ENCODE measurements around the gene ARHGAP18.
A peak's percentile ranks its signal among the peaks of the same experiment; 100 is the strongest.
"Not testable (repeated sequence)": the region's sequence is repeated elsewhere in the genome, so short reads cannot be mapped to it uniquely, and the experiment has no call there.

The ARHGAP18 gene

GRCh38 chr6:129570929-129571328 is 139.0 kb downstream of the ARHGAP18 start:
- H3K9ac ChIP-seq (ENCODE audit: low read length); H3K36me3 ChIP-seq (ENCODE audit: control insufficient read depth, insufficient read depth, low read length, severe bottlenecking); H3K27me3 ChIP-seq (replicated peaks; ENCODE audit: control insufficient read depth, insufficient read depth, low read length); H3K4me1 ChIP-seq (ENCODE audit: control insufficient read depth, insufficient read depth, low read length); H3K4me3 ChIP-seq (ENCODE audit: low read length); DNase-seq (ENCODE audit: low read depth); H3K9me3 ChIP-seq (ENCODE audit: control insufficient read depth, low read length): not testable (repeated sequence)

DNA sequence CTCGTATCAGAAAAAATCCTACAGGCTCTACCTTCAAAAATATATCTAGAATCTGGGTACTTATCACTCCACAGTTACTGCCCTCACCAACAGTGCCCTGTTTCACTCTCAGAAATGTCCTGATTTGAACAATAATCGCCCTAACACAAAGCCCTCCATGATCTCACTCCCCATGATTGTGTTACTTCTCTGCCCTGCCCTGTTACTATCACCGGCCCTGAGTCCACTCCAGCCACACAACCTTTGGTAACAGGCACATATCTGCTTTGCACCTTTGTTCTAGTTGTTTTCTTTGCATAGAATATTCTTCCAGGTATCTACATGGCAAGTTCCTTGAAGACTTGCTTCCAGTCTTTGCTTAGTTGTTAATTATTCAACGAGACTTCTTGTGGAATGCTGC is 142.0 kb downstream of the ARHGAP18 start:
- Histone ChIP-seq H3K4me1 (ENCODE audit: control insufficient read depth, insufficient read depth, low read length) (no peaks in the 10 kb centered on the region), H3K27me3 (replicated peaks; ENCODE audit: control insufficient read depth, insufficient read depth, low read length) (no peaks in the 10 kb centered on the region), H3K4me3 (ENCODE audit: low read length) (no peak overlapping the region), H3K9ac (ENCODE audit: low read length) (no peak overlapping the region), H3K36me3 (ENCODE audit: control insufficient read depth, insufficient read depth, low read length, severe bottlenecking) (no peaks in the 10 kb centered on the region), H3K9me3 (ENCODE audit: control insufficient read depth, low read length) (peaks cover 9% of the 10 kb centered on the region)
- no peak for DNase-seq (ENCODE audit: low read depth)

DNA sequence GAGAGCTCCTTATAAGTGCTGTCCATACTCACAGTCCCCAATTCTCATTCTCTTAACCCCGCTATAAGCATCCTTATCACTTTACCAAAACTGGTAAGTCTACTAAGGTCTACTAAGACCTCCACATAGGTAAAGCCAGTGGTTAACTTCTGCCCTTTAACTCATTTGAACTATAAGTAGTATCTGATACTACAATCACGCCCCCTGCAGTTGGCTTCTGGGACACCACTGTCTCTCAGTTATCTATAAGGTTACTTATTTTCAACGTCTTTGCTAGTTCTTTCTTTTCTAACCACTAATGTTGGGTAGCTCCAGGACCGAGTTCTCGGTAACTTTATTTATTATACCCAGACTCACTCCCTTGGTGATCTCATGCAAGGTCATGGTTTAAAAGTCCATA is 142.6 kb downstream of the ARHGAP18 start:
- Histone ChIP-seq H3K4me1 (ENCODE audit: control insufficient read depth, insufficient read depth, low read length) (peaks cover 3% of the 10 kb centered on the region), H3K27me3 (replicated peaks; ENCODE audit: control insufficient read depth, insufficient read depth, low read length) (no peaks in the 10 kb centered on the region)
- no peak for DNase-seq (ENCODE audit: low read depth)

DNA sequence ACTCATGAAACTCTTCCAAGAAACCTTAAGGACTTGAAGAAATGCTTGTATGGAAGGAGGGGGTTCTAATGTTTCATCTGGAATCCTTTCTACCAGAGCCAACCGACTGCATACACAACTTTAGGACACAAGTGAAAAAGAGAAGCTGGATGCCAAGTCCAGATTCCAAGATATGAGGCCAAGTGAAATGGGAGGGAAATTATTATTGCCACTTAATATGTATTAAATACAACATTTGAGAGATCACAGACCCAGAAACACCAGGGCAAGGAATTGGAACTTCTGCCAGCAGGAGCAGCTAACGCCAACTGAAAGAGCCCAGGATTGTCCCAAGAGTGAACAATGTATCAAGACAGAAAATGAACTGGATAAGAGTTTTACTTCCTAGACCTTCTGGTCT is 144.2 kb downstream of the ARHGAP18 start:
- Histone ChIP-seq H3K9ac (ENCODE audit: low read length) (no peak overlapping the region), H3K4me1 (ENCODE audit: control insufficient read depth, insufficient read depth, low read length) (peaks cover 3% of the 10 kb centered on the region), H3K36me3 (ENCODE audit: control insufficient read depth, insufficient read depth, low read length, severe bottlenecking) (no peaks in the 10 kb centered on the region), H3K4me3 (ENCODE audit: low read length) (no peak overlapping the region), H3K9me3 (ENCODE audit: control insufficient read depth, low read length) (peaks cover 5% of the 10 kb centered on the region), H3K27me3 (replicated peaks; ENCODE audit: control insufficient read depth, insufficient read depth, low read length) (no peaks in the 10 kb centered on the region)
- DNase-seq (ENCODE audit: low read depth): no peak

More for the DNA sequence above, 142.6 kb downstream of the ARHGAP18 start:
- H3K4me3 ChIP-seq (ENCODE audit: low read length): no peak overlapping the region
- H3K36me3 ChIP-seq (ENCODE audit: control insufficient read depth, insufficient read depth, low read length, severe bottlenecking): no peaks in the 10 kb centered on the region
- H3K9ac ChIP-seq (ENCODE audit: low read length): no peak overlapping the region
- peaks cover 9% of the 10 kb centered on the region for H3K9me3 ChIP-seq (ENCODE audit: control insufficient read depth, low read length)

DNA sequence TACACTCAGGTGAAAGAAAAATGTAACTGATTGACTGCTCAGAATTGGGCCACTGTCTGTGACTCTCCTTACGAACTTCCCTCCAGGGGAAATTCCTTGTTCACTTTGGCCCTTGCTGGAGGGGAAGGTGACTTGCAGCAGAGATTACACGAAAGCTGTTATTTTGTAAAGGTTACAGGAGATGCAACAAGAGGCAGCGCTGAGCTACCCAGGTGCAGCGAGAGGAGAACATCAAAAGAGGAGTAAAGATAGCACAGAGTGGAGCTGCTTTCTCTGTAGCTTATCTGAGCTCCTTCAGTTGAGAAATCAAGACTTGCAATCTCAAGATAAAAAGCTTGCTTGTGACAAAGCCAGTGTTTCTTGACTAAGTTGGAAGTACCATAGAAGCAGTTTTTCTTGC is 144.6 kb downstream of the ARHGAP18 start:
- no peak overlapping the region for H3K9ac ChIP-seq (ENCODE audit: low read length)
- no peak for DNase-seq (ENCODE audit: low read depth)
- no peaks in the 10 kb centered on the region for H3K27me3 ChIP-seq (replicated peaks; ENCODE audit: control insufficient read depth, insufficient read depth, low read length)
- H3K4me3 ChIP-seq (ENCODE audit: low read length): no peak overlapping the region
- peaks cover 3% of the 10 kb centered on the region for H3K4me1 ChIP-seq (ENCODE audit: control insufficient read depth, insufficient read depth, low read length)
- H3K9me3 ChIP-seq (ENCODE audit: control insufficient read depth, low read length): peaks cover under 1% of the 10 kb centered on the region
- no peaks in the 10 kb centered on the region for H3K36me3 ChIP-seq (ENCODE audit: control insufficient read depth, insufficient read depth, low read length, severe bottlenecking)

DNA sequence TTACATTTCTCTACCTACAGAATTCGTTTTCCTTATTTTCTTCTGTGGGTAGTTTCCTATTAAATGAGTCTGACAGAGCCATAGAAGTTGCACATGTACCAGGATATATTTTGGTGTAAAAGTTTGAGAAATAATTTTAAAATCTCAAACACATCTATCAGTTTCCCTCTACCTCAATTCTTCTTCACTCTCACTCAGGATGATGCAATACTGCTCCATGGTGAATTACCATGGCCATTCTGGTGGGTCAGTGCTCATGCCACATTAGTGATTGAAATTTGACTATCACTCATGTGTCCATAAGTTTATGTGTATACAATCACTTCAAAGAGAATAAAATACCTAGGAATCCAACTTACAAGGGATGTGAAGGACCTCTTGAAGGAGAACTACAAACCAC is 151.7 kb downstream of the ARHGAP18 start:
- Histone ChIP-seq H3K27me3 (replicated peaks; ENCODE audit: control insufficient read depth, insufficient read depth, low read length) (no peaks in the 10 kb centered on the region), H3K4me3 (ENCODE audit: low read length) (no peak overlapping the region), H3K4me1 (ENCODE audit: control insufficient read depth, insufficient read depth, low read length) (peaks cover 3% of the 10 kb centered on the region), H3K9ac (ENCODE audit: low read length) (no peak overlapping the region), H3K9me3 (ENCODE audit: control insufficient read depth, low read length) (no peaks in the 10 kb centered on the region), H3K36me3 (ENCODE audit: control insufficient read depth, insufficient read depth, low read length, severe bottlenecking) (peaks cover 4% of the 10 kb centered on the region)
- DNase-seq (ENCODE audit: low read depth): no peak

DNA sequence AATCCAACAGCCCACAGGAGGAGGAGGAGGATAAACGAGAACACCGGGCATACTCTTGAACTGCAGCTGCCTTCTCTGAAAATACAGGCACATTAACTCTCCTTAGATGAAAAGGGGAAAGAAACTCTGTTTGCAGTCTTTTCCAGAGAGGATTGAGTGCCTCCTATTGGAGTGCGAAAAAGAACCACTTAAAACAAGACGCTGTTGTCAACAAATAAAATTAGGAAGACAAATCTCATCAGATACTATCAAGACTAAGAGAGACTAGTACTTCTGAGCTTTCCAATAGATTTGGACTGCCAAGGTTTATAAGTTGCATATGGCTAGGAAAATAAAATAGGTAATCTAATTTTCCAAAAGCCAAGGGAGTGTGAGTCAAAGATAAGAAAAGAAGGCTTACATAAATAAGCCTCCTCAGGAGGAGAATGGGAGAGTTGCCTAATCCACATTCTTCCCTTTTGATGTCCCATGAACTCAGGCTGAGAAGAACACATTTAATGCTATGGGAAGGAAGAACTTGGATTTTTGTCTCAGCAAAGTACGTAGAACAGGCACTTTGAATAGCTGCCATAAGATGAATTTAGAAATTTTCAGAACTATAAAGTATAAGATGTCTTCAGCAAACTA is 154.7 kb downstream of the ARHGAP18 start:
- Histone ChIP-seq H3K4me3 (ENCODE audit: low read length) (no peak overlapping the region), H3K4me1 (ENCODE audit: control insufficient read depth, insufficient read depth, low read length) (no peaks in the 10 kb centered on the region), H3K9ac (ENCODE audit: low read length) (no peak overlapping the region), H3K9me3 (ENCODE audit: control insufficient read depth, low read length) (no peaks in the 10 kb centered on the region), H3K27me3 (replicated peaks; ENCODE audit: control insufficient read depth, insufficient read depth, low read length) (no peaks in the 10 kb centered on the region), H3K36me3 (ENCODE audit: control insufficient read depth, insufficient read depth, low read length, severe bottlenecking) (peaks cover 11% of the 10 kb centered on the region)
- DNase-seq (ENCODE audit: low read depth): peak; percentile 66

GRCh38 chr6:129552413-129552812 is 157.6 kb downstream of the ARHGAP18 start:
- Histone ChIP-seq H3K9ac (ENCODE audit: low read length) (no peak overlapping the region), H3K36me3 (ENCODE audit: control insufficient read depth, insufficient read depth, low read length, severe bottlenecking) (peaks cover 17% of the 10 kb centered on the region), H3K4me3 (ENCODE audit: low read length) (no peak overlapping the region), H3K9me3 (ENCODE audit: control insufficient read depth, low read length) (no peaks in the 10 kb centered on the region), H3K4me1 (ENCODE audit: control insufficient read depth, insufficient read depth, low read length) (no peaks in the 10 kb centered on the region), H3K27me3 (replicated peaks; ENCODE audit: control insufficient read depth, insufficient read depth, low read length) (no peaks in the 10 kb centered on the region)
- DNase-seq (ENCODE audit: low read depth): no peak

DNA sequence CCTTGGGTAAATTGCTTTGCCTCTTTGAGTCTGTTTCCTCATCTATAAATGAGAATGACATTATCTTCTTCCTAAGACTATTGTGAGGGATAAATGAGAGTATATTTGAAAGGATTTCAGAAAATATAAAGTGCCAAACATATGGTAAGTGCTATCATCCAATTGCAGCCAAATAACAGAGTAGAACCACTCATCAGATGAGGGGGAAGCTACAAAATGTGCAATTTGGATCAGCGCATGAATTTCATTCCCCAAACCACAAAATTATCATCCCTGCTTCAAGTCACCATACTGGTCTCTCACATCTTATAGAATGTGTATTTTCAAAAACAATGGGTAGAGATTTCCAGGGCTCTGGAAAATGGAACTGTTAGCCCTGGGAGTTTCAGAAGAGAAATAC is 158.5 kb downstream of the ARHGAP18 start:
- no peaks in the 10 kb centered on the region for H3K9me3 ChIP-seq (ENCODE audit: control insufficient read depth, low read length)
- no peaks in the 10 kb centered on the region for H3K4me1 ChIP-seq (ENCODE audit: control insufficient read depth, insufficient read depth, low read length)
- no peak for DNase-seq (ENCODE audit: low read depth)
- no peaks in the 10 kb centered on the region for H3K27me3 ChIP-seq (replicated peaks; ENCODE audit: control insufficient read depth, insufficient read depth, low read length)
- H3K4me3 ChIP-seq (ENCODE audit: low read length): no peak overlapping the region
- no peak overlapping the region for H3K9ac ChIP-seq (ENCODE audit: low read length)
- peaks cover 20% of the 10 kb centered on the region for H3K36me3 ChIP-seq (ENCODE audit: control insufficient read depth, insufficient read depth, low read length, severe bottlenecking)

DNA sequence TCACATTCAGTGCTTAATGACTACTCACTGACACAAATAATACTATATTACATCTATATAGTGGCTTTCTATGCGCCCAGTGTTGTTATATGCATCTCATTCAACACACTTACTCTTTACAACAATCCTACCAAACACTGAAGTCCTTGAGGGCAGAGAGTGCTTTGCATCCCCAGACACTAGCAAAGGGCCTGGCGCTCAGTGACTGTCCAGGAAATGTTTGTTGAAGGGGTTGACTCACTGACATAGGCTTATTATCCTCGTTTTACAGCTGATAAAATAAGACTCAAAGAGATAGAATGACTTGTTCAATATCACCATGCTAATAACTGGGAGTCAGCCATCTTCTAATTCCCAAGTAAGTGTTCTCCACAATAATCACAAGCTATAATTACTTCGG is 163.3 kb downstream of the ARHGAP18 start:
- H3K4me1 ChIP-seq (ENCODE audit: control insufficient read depth, insufficient read depth, low read length): no peaks in the 10 kb centered on the region
- peaks cover 21% of the 10 kb centered on the region for H3K36me3 ChIP-seq (ENCODE audit: control insufficient read depth, insufficient read depth, low read length, severe bottlenecking)
- H3K9me3 ChIP-seq (ENCODE audit: control insufficient read depth, low read length): no peaks in the 10 kb centered on the region
- no peaks in the 10 kb centered on the region for H3K27me3 ChIP-seq (replicated peaks; ENCODE audit: control insufficient read depth, insufficient read depth, low read length)
- no peak overlapping the region for H3K9ac ChIP-seq (ENCODE audit: low read length)
- DNase-seq (ENCODE audit: low read depth): no peak
- H3K4me3 ChIP-seq (ENCODE audit: low read length): no peak overlapping the region

DNA sequence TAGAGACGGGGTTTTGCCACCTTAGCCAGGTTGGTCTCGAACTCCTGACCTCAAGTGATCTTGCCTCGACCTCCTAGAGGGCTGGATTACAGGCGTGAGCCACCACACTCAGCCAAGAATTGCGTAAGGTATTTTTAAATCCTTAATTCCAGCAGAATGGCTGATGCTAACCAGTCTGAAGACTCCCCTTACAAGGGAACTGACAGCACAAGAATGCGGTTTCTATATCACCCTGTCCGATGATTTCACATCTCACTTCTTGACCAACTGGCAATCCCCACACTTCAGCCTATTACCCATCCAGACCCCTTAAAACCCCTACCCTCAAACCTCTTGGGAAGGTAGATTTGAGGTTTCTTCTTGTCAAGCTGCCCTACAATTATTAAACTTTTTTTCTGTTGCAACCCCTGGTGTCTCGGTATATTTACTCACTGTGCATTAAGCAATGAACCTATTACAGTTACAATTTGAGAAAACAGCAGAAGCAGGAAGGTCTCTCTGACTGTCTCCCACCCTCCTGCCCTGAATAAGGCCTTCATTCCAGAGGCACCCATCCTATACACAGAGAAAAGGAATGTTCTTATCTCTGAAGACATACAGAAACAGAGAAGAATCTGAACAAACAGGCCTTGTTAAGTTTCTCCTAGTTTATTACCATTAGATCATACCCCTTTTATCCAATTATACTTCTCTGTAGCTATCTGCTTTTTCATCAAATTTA is 164.9 kb downstream of the ARHGAP18 start:
- H3K9ac ChIP-seq (ENCODE audit: low read length): no peak overlapping the region
- no peaks in the 10 kb centered on the region for H3K9me3 ChIP-seq (ENCODE audit: control insufficient read depth, low read length)
- H3K4me3 ChIP-seq (ENCODE audit: low read length): no peak overlapping the region
- H3K4me1 ChIP-seq (ENCODE audit: control insufficient read depth, insufficient read depth, low read length): no peaks in the 10 kb centered on the region
- peaks cover 14% of the 10 kb centered on the region for H3K36me3 ChIP-seq (ENCODE audit: control insufficient read depth, insufficient read depth, low read length, severe bottlenecking)
- no peaks in the 10 kb centered on the region for H3K27me3 ChIP-seq (replicated peaks; ENCODE audit: control insufficient read depth, insufficient read depth, low read length)
- DNase-seq (ENCODE audit: low read depth): no peak

DNA sequence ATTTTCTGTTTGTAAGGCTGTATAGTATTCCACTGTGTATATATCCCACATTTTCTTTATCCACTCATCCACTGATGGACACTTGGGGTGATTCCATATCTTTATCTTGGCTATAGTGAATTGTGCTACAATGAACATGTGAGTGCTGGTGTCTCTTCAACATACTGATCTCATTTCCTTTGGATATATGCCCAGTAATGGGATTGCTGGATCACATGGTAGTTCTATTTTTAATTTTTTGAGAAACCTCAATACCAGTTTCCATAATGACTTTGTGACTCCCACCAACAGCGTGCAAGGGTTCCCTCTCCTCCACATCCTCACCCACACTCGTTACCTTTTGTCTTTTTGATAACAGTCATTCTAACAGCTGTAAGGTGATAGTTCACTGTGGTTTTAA is 166.0 kb downstream of the ARHGAP18 start:
- no peaks in the 10 kb centered on the region for H3K4me1 ChIP-seq (ENCODE audit: control insufficient read depth, insufficient read depth, low read length)
- H3K9ac ChIP-seq (ENCODE audit: low read length): no peak overlapping the region
- no peaks in the 10 kb centered on the region for H3K27me3 ChIP-seq (replicated peaks; ENCODE audit: control insufficient read depth, insufficient read depth, low read length)
- H3K4me3 ChIP-seq (ENCODE audit: low read length): no peak overlapping the region
- no peak for DNase-seq (ENCODE audit: low read depth)
- H3K36me3 ChIP-seq (ENCODE audit: control insufficient read depth, insufficient read depth, low read length, severe bottlenecking): peaks cover 15% of the 10 kb centered on the region
- H3K9me3 ChIP-seq (ENCODE audit: control insufficient read depth, low read length): no peaks in the 10 kb centered on the region
